ENCODE measurements around the gene KRTAP10-9.
"Not testable (repeated sequence)": the region's sequence is repeated elsewhere in the genome, so short reads cannot be mapped to it uniquely, and the experiment has no call there.

The KRTAP10-9 gene

DNA sequence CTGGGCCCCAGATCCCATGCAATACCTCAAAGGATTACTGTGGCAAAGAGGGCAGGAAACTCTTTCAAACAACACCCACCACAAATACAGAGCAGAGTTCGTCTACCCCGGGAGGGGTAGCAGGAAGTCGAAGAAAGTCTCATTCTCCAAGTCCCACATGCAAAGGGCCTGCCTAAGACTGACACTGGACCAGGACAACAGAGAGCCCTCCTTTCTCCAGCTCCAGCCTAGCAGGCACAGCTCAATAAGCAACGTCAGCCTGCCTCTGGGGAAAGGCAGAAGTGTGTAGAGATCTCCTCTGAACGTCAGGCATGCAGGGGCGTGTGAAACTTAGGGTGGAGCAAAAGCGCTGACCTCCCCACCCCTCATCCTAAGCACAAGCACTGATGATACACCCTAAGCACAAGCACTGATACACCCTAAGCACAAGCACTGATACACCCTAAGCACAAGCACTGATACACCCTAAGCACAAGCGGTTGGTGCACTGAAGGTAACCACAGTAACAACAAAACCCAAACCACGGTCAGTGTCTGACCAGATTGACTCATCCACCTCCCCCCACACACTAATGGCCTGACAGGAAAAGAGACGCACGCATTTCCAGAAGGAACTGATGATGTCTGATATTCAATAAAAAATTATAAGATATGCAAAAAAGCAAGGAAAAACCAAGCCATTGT lies 32.2 kb downstream of the KRTAP10-9 start:
- Mint-ChIP-seq H3K4me3 (no peak overlapping the region), H3K4me1 (peaks cover 25% of the 10 kb centered on the region), H3K36me3 (ENCODE audit: low read depth) (peaks cover 7% of the 10 kb centered on the region), H3K27ac (no peak overlapping the region), H3K27me3 (ENCODE audit: low read depth, poor library complexity) (peaks cover 13% of the 10 kb centered on the region), H3K9me3 (peaks cover 58% of the 10 kb centered on the region)
- no peak for DNase-seq
- TF ChIP-seq, protein P1, sequence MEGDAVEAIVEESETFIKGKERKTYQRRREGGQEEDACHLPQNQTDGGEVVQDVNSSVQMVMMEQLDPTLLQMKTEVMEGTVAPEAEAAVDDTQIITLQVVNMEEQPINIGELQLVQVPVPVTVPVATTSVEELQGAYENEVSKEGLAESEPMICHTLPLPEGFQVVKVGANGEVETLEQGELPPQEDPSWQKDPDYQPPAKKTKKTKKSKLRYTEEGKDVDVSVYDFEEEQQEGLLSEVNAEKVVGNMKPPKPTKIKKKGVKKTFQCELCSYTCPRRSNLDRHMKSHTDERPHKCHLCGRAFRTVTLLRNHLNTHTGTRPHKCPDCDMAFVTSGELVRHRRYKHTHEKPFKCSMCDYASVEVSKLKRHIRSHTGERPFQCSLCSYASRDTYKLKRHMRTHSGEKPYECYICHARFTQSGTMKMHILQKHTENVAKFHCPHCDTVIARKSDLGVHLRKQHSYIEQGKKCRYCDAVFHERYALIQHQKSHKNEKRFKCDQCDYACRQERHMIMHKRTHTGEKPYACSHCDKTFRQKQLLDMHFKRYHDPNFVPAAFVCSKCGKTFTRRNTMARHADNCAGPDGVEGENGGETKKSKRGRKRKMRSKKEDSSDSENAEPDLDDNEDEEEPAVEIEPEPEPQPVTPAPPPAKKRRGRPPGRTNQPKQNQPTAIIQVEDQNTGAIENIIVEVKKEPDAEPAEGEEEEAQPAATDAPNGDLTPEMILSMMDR (IDR thresholded peaks at IDR 0.05), result no peak

DNA sequence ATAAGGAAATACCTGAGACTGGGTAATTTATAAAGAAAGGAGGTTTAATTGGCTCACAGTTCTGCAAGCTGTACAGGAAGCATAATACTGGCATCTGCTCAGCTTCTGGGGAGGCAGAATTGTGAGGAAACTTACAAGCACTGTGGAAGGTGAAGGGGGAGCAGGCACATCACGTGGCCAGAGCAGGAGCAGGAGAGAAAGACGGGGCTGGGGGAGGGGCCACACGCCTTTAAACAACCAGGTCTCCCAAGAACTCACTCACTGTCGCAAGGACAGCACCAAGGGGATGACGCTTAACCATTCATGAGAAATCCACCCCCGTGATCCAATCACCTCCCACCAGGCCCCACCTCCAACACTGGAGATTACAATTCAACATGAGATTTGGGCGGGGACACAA lies 34.7 kb downstream of the KRTAP10-9 start:
- not testable (repeated sequence) for DNase-seq; H3K36me3 Mint-ChIP-seq (ENCODE audit: low read depth); H3K4me3 Mint-ChIP-seq; H3K27ac Mint-ChIP-seq
- peaks cover 16% of the 10 kb centered on the region for H3K27me3 Mint-ChIP-seq (ENCODE audit: low read depth, poor library complexity)
- H3K4me1 Mint-ChIP-seq, result peaks cover 25% of the 10 kb centered on the region
- peaks cover 47% of the 10 kb centered on the region for H3K9me3 Mint-ChIP-seq

DNA sequence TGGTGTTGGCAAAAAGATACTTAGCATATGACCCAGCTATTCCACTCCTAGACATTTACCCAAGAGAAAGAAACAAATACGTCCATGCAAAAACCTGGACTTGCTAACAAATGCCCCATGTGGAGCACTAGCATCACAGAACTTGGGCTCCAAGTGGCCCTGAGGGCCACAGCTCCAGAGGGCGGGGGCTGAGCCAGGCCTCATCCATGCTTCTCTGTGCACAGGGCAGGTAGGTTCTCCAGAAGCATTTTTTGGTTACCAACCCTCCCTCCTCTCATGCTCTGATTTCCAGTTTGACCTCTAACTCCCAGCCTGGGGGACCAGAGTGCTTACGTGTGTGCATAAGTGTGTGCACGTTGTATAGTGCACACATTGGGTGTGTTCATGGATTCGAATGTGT lies 37.8 kb downstream of the KRTAP10-9 start:
- H3K4me3 Mint-ChIP-seq, result no peak overlapping the region
- peaks cover 10% of the 10 kb centered on the region for H3K4me1 Mint-ChIP-seq
- H3K27me3 Mint-ChIP-seq (ENCODE audit: low read depth, poor library complexity), result peaks cover 13% of the 10 kb centered on the region
- no peak for DNase-seq
- TF ChIP-seq, protein P1 (IDR thresholded peaks at IDR 0.05), result no peak
- peaks cover 2% of the 10 kb centered on the region for H3K36me3 Mint-ChIP-seq (ENCODE audit: low read depth)
- H3K27ac Mint-ChIP-seq, result no peak overlapping the region
- peaks cover 47% of the 10 kb centered on the region for H3K9me3 Mint-ChIP-seq

DNA sequence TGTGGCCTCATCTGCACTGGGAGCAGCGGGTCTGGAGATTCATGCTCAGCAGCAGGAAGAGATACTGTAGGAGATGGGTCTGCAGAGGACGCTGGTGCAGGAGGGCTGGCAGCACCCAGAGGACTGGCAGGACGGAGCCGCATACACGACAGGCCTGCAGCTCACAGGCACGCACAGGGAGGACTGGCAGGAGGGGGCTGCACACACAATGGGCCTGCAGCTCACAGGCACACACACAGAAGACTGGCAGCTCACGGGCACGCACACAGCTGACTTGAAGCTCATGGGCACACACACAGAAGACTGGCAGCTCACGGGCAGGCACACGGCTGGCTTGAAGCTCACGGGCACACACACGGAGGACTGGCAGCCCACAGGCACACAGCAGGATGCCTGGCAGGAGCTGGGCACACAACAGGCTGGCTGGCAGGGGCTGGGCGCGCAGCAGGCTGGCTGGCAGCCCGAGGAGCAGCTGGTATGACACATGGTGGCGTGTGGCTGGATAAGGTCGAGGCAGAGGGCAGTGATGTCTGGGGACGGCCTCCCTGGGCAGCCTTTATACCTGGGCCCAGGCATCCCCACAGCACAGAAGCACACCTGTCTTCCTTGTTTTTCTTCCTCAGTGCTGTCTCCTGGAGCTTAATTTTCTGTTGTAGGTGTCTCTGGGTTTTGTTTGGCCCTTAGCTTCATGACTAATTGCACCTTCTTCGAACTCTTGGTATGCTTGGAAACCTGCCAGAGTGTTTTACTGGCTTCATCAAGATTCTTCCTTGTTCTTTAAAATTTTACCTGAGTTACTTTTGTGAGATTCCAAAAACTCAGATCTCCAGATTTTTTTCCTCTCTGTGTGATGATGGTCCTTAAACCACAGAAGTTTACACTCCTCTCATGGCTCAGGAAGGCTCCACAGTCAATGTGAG lies 39.8 kb downstream of the KRTAP10-9 start, which contains the start of gene KRTAP12-2:
KRTAP12-2 (minus strand) TSS at position 527 of the 920 bp plus-strand sequence; CDS start at position 486, 41 bp downstream.
- peaks cover 51% of the 10 kb centered on the region for H3K9me3 Mint-ChIP-seq
- peaks cover 14% of the 10 kb centered on the region for H3K27me3 Mint-ChIP-seq (ENCODE audit: low read depth, poor library complexity)
- no peak for DNase-seq
- peaks cover 2% of the 10 kb centered on the region for H3K4me1 Mint-ChIP-seq
- H3K36me3 Mint-ChIP-seq (ENCODE audit: low read depth), result peaks cover 8% of the 10 kb centered on the region
- TF ChIP-seq, protein P1 (IDR thresholded peaks at IDR 0.05), result no peak
- no peak within 1 kb of the TSS for H3K4me3 Mint-ChIP-seq
- no peak within 1 kb of the TSS for H3K27ac Mint-ChIP-seq

DNA sequence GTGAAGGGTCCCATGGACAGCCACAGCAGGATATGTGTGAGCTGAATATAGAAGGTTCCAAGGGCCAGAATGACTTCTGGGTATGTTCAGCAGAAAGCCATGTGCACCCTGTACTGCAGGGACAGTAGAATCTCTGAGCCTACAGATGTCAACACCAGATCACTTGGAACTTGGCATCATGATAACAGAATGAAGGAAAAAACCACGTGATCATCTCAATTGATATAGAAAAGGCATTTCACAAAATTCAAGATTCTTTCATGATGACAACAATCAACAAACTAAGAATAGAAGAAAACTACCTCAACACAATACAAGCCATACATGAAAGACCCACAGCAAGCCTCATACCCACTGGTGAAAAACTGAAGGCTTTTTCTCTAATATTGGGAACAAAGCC lies 40.7 kb downstream of the KRTAP10-9 start:
- DNase-seq, result no peak
- Mint-ChIP-seq H3K9me3 (peaks cover 54% of the 10 kb centered on the region), H3K4me3 (no peak overlapping the region)

More for the DNA sequence above, 40.7 kb downstream of the KRTAP10-9 start:
- TF ChIP-seq, protein P1 (IDR thresholded peaks at IDR 0.05), result no peak
- Mint-ChIP-seq H3K36me3 (ENCODE audit: low read depth) (peaks cover 8% of the 10 kb centered on the region), H3K27me3 (ENCODE audit: low read depth, poor library complexity) (peaks cover 11% of the 10 kb centered on the region), H3K4me1 (no peaks in the 10 kb centered on the region), H3K27ac (no peak overlapping the region)
